GM19324 (cell line): Measurements from ENCODE around the gene NFIA.

Source experiments
- ATAC-seq: cut with Tn5 transposase; IDR thresholded peaks from one replicate; pipeline ENCODE4 v1.9.1; 2021; ENCODE audit warnings: mild to moderate bottlenecking, moderate library complexity; ENCODE audit not compliant: unreplicated experiment, low FRiP score

The NFIA gene

DNA sequence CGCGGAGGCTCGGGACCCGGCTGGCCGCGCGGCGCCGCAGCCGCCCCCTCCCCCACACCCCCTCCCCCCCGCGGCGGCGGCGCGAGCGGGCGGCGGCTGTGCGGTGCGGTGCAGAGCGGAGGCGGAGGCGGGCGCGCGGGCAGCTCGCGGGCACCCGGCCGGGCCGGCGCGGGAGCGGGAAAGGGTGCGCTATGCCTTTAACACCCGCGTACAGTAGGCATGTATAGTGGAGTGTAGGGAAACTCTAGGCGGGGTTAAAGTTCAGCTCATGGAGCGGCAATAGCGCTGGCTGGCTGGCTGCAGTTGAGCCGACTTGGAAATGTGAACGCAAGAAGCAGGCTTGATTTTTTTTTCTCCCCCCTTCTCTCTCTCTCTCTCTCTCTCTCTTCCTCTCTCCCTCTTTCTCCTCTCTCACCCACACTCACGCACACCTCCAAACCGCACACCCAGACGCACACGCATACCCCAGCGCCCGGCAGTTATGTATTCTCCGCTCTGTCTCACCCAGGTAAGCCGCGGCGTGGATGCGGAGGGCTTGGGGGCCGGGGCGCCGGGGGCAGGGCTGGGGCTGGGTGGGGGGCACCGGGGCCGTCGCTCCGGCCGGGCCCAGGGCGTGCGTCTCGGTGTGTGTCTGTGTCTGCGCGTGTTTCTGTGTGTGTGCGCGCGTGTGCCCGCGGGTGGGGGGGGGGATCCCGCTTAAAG is at the start of gene NFIA:
TSS of gene NFIA (plus strand) at position 251 of the 702 bp plus-strand sequence.
- ATAC-seq, result no peak

- no peak for ATAC-seq
Measured at GRCh38 chr1:61035880-61036279, 46.5 kb upstream of the NFIA start.

DNA sequence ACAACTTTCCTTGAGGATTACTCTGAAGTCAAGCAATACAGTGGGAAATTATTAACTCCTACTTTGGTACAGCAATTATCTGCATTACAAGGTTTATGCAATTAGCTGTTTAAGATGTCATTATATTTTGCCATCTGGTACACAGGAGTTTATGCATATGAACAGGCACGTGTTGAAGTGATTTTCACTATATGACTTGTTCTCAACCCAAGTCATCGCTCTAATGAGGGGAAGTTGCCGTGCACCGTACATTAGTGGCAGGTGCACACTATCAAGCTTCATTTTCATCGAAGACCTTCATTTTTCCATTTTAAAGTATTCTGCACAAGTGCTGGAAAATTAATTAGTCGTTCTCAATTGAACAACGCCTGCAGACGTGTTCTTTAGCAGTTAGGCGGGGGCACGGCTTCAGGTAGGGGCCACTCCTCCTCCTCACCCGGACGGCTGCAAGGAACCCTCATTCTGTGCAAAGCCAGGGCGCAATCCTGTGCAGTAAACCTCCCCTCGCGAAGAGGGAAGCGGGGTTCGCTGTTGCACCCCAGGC is 39.8 kb upstream of the NFIA start:
- no peak for ATAC-seq

DNA sequence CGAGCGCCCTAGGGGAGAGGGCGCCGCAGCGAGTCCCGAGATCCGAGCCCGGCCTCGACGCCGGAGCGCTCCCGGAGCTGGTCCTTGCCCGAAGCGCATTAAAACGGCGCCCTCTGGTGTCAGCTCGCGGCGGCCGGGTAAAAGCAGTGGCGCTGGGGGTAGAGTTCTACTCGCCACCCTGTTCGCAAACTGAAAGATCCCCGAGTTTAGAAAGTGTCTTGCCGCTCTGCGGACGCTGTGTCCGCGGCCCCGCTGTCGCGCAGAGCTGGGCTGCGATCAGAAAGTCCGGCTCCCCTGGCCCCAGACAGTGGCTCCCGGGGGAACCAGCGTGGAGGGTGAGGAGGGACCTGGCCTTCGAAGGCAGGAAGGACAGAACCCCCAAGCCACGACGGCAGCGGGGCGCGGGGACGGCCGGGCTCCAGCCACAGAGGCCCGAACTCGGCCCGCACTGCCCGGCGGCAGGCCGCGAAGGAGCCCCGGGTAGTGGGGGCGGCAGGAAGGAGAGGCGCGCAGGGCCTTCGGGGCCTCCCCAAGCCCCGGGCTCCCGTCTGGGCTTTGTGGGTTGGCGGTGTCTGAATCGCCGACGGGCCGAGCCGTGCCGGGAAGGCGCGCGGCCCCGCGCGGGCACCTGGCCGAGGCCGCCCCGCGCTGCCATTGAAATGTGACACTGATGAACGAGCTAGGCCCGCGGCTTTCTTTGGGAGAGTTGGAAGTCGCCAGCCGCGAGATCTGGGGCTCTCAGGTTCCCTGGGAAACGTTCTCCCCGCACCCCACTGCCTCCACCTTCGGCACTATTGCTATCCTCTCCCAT is 39.1 kb upstream of the NFIA start:
- no peak for ATAC-seq

- ATAC-seq, result no peak
Measured at GRCh38 chr1:61046434-61046833, 35.9 kb upstream of the NFIA start.

DNA sequence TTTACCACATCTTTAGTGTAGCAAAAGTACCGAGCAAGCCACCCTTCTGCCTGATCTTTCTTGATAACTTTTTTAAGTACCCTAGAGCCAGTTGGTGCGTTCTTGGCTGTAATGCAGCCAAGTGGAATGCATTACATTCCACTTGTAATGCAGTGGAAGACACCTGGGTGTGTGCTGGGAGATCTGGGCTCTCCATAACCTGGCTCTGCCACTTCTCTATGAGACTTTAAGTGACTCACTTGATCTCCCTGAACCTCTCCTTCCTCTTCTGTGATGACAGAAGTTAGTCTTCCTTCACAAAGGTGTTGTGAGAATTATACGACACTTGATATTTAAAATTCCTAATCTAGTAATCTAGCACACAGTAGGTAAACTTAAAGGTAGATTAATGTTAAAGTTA is 35.3 kb upstream of the NFIA start:
- ATAC-seq, result no peak

GRCh38 chr1:61049850-61050540 is 32.4 kb upstream of the NFIA start:
- peak; percentile 74 for ATAC-seq

GRCh38 chr1:61050541-61051442 is 31.6 kb upstream of the NFIA start:
- no peak for ATAC-seq

DNA sequence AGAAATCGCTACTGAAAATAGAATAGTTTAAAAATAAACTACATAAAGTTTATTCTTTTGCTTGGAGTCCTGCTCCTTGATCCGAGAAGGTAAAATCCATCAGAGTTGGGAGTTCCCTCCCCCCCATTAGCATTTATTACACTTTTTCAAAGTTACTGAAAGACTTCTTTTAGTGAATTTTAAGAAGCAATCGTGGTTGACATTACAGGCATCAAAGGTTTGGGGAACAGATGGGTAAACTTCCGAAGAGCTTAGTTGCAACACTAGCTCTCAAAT is 31.0 kb upstream of the NFIA start:
- ATAC-seq, result no peak

DNA sequence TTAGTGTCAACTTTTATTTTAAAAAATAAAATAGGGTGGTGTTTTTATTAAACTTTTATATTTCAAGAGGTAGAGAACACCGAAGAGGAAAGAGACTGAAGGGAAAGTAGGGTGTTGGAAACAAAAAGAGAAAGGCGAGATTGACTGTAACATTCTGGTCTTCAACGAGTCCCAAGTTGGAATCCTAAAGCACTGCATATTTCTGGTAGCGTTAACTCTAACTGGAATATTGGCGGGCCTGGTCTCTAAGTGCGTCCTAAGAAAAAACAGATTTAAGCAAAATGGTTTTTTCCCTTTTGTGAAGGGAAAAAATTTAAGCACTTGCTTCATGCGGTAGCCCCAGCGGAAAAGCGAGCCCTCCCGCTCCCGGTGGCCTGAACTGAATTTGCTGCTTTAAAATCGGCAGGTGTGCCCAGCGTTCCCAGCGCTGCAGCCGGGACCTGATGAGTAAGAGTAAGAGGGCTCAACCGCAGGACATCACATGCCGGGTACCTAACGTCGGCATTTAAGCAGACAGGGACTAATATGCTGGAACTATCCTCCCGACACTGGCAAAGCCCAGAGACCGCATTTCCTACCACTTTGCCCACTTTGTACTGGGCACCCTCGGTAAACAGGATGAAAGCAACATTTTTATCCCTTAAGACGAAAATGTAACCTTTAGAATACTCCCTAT is 30.5 kb upstream of the NFIA start:
- ATAC-seq, result no peak

DNA sequence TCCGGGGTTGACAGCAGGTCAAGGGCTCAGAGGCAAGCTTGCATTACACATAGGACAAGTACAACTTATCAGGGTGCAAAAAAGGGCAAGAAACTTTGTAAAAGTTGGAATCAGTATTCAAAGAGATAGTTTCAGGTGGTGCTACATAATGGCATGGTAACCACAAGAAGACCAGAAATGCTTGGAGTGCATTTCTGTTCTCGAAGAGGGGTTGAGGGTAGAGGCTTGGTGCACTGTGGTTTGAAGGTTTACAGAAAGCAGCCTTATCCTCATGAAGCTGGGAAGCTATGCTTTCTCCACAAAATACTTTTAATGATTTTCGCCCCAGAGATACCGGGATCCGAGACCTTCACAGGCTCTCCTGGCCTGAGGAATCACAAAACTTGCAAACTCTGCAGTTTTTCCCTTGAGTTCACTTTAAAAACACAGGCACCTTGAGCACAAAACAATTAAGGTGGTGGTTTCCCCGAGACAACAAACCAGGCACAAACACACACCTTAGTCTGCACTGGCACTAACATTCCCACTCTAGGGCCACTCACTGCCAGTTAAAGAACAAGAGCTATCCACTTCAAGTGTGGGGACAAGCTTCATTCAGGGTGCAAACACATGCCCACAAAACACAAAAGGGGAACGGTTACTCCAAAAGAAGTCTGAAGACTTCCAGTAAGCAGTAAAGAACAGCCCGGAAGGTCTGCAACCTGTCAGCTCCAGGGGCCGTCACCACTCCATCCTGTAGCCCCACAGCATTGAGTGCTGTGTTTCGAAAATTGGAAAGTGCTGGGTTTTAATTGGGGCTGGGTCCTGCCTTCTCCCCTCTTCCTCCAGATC is 29.8 kb upstream of the NFIA start:
- no peak for ATAC-seq

DNA sequence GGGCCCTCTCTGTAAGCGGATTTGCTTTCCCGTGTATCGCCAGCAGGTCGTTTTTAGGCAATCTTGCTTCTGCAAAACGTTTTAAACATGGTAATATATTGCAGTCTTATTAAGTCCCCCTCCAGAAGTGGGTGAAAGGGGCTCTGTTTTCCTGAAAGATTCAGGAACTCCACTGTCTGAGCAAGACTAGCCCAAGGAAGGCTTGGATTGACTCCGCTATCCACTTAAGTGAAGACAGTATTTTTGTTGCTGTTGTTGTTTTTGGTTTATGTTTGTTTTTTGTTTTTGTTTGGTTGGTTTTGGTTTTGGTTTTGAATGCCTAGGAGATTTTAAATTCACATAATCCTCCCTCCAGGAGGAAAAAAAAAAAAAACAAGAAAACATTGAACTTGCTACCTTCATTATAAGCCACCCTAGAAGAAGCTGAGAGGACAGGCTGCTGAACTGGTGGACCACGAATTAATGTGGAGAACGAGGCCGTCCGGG is 29.1 kb upstream of the NFIA start:
- ATAC-seq, result no peak

- ATAC-seq, result no peak
Measured at GRCh38 chr1:61053712-61054600, 28.4 kb upstream of the NFIA start.

DNA sequence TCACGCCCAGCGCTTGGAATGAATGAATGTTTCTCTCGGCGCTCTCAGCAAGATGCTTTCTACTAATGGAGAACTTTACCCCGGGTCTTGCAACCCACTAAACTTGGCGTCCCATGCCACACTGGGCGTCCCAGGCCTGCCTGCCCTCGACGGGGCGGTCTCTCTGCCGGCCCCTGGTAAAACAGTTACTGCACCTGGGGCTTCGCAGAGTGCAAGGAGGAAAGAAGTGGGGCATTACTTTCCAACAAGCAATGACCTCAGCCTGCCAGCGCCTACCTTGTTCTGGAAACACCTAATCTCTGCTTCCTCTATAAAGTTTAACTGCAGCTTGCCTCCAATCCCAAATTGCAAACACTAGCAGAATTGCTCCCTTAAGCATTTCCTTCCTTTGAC is 27.8 kb upstream of the NFIA start:
- no peak for ATAC-seq

DNA sequence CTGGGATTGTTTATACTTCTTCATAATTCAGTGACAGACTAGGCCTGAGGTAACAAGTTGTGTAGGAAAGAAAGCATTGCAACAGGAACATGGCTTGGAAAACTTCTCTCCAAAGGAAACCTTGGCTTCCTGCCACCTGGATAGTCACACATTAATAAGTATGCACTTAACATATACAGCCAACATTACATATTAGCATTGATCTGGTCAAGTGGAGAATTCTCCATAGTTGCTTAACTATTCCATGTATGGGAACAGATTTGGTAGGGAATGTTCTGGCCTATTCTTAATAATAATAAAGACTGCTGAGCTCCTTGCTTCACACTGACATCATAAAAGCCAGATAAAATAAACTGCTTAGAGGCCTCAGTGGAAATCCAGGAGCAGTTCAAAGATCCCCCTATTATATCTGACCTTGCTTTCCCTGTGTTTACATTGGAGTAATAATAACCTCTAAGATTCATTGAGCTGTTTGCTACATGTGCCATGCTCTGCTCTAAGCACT is 27.2 kb upstream of the NFIA start:
- no peak for ATAC-seq

DNA sequence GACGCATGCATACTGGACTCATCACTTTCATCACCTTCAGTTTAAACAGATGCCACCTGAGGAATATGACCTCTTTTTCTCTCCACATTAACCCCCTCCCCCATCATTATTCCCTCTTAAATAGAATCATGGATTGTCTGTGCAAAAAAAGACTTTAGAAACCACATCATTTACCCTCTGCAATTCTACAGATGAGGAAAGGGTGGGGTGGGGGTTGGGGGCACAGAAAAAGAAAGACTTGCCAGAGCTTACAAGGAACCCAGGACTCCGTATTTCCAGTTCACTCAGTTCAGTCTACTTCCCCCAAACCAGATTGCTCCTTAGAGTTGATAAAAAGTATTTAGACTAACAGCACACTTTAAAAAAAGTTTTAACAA is 26.2 kb upstream of the NFIA start:
- ATAC-seq, result no peak

DNA sequence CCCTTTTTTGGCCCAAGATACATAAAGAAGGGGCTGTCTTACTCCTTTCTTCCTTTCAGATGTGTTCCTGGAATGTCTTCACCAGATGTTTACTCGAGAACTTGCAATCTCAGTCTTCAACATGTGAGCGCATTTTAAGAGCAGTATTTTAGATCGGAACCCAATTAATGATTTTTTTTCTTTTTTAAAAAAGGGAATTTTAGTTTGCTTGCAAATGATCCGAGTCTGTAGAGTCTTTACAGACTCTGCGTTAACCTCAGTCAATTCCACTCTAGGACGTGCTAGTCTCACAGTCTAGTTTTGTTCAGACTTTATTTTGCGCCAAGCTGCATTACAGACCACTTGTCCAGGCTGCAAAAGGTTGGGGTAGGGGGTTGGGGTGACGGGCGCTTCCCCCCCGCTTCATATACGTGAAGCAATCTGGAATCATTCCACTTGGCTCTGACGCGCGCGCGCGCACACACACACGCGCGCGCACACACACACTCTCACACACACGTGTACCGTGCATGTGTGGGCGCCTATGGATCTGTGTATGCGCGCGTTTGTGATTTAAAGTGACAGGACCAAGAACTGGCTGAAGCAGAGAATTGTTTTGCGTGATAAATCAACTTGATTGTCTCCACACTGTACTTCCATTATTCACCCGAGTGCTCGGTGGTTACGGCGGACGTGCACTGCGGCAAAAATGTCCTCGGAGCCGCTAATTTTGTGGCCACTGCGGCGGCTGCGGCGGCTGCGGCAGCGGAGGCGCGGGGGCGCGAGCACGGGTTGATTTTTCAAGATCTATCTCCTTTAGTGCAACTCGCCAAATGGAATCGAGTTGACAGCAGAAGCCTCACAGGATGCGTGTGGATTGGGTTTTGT is 25.6 kb upstream of the NFIA start:
- no peak for ATAC-seq
